A549 (cell line): ENCODE data around the gene DCAF10.

Experiments used
- BCL3 ChIP-seq: fragments of >200 bp; sonication (Bioruptor Twin); formaldehyde crosslinking; IDR thresholded peaks from 3 replicates; pipeline ENCODE4 v1.6.1; 2016
- CTCF ChIP-seq: fragments of >200 bp; sonication (Bioruptor Twin); formaldehyde crosslinking; IDR thresholded peaks from 3 replicates; pipeline ENCODE4 v1.5.1; 2016

GRCh38 chr9:37897665-37898064 lies 97.1 kb downstream of the DCAF10 start:
- TF ChIP-seq CTCF (no peak), BCL3 (no peak)
